ENCODE results near the gene MB21D2.
A peak's percentile ranks its signal among the peaks of the same experiment; 100 is the strongest.
"Not testable (repeated sequence)": the region's sequence is repeated elsewhere in the genome, so short reads cannot be mapped to it uniquely, and the experiment has no call there.

Gene MB21D2

GRCh38 chr3:192917404-192918274 is at the start of gene MB21D2:
MB21D2 (minus strand) TSS chr3:192917856; CDS start chr3:192917840, 16 bp downstream.
- DNase-seq = peak; percentile 49 to 64

- DNase-seq = not testable (repeated sequence)
Measured at GRCh38 chr3:192964959-192965719, 47.5 kb upstream of the MB21D2 start.

- DNase-seq = no peak
Measured at GRCh38 chr3:192959773-192960172, 42.1 kb upstream of the MB21D2 start.

- DNase-seq = no peak
Measured at GRCh38 chr3:192958219-192958872, 40.7 kb upstream of the MB21D2 start.

- DNase-seq = no peak
Measured at GRCh38 chr3:192957441-192958021, 39.9 kb upstream of the MB21D2 start.

- DNase-seq = no peak
Measured at GRCh38 chr3:192953926-192954325, 36.3 kb upstream of the MB21D2 start.

- DNase-seq = no peak
Measured at GRCh38 chr3:192947421-192947820, 29.8 kb upstream of the MB21D2 start.

GRCh38 chr3:192943393-192943792 is 25.7 kb upstream of the MB21D2 start:
- no peak for DNase-seq

GRCh38 chr3:192942625-192943024 is 25.0 kb upstream of the MB21D2 start:
- no peak for DNase-seq

- DNase-seq = no peak
Measured at GRCh38 chr3:192940129-192940528, 22.5 kb upstream of the MB21D2 start.

GRCh38 chr3:192935441-192935840 is 17.8 kb upstream of the MB21D2 start:
- no peak for DNase-seq

GRCh38 chr3:192933779-192934460 is 16.3 kb upstream of the MB21D2 start:
- no peak for DNase-seq

GRCh38 chr3:192933259-192933658 is 15.6 kb upstream of the MB21D2 start:
- DNase-seq = no peak

- DNase-seq = no peak
Measured at GRCh38 chr3:192931825-192932224, 14.2 kb upstream of the MB21D2 start.

- no peak for DNase-seq
Measured at GRCh38 chr3:192930577-192930976, 12.9 kb upstream of the MB21D2 start.

- DNase-seq = no peak
Measured at GRCh38 chr3:192929755-192930547, 12.3 kb upstream of the MB21D2 start.

GRCh38 chr3:192929146-192929545 is 11.5 kb upstream of the MB21D2 start:
- DNase-seq = no peak

- no peak for DNase-seq
Measured at GRCh38 chr3:192928720-192929119, 11.1 kb upstream of the MB21D2 start.

GRCh38 chr3:192928016-192928415 is 10.4 kb upstream of the MB21D2 start:
- no peak for DNase-seq

GRCh38 chr3:192927016-192927415 is 9.4 kb upstream of the MB21D2 start:
- no peak for DNase-seq

GRCh38 chr3:192923731-192924130 is 6.1 kb upstream of the MB21D2 start:
- no peak for DNase-seq

- no peak for DNase-seq
Measured at GRCh38 chr3:192921793-192922192, 4.1 kb upstream of the MB21D2 start.

All from activated CD4-positive, alpha-beta T cell treated with anti-CD3 and anti-CD28 coated beads for 4 hours (primary cell).